GM19468 (cell line): Measurements from ENCODE around the gene FGF3.

Source experiments
- ATAC-seq: cut with Tn5 transposase; IDR thresholded peaks from one replicate; pipeline ENCODE4 v1.9.1; 2021; ENCODE audit warnings: mild to moderate bottlenecking, moderate library complexity, moderate number of reproducible peaks; ENCODE audit not compliant: unreplicated experiment; ENCODE audit errors: extremely low read depth

Gene FGF3

DNA sequence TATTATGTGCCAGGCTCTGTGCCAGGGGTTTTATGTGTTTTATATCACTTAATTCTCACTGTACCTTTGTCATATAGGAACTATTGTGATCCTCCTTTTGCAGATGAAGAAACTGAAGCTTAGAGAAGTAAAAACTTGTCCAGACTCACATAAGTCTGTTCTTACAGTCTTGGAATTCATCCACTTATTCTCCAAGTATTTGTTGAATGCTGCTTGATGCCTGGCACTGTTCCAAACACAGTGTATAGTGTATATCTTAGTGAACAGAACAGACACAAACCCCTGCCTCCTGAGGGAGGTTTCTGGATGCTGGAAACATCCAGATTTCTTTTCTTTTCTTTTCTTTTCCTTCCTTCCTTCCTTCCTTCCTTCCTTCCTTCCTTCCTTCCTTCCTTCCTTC is 29.0 kb upstream of the FGF3 start:
- ATAC-seq: no peak

DNA sequence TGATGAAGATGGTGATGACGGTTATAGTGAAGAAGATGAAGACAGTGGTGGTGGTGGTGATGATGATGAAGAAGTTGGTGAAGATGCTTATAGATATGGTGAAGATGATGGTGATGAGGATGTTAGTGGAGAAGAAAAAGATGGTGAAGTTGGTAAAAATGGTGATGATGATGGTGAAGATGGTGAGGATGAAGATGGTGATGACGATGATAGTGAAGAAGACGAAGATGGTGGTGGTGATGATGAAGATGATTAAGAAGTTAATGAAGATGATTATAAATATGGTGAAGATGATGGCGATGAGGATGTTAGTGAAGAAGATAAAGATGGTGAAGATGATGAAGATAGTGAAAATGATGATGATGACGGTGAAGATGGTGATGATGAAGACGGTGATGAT is 25.2 kb upstream of the FGF3 start:
- no peak for ATAC-seq

DNA sequence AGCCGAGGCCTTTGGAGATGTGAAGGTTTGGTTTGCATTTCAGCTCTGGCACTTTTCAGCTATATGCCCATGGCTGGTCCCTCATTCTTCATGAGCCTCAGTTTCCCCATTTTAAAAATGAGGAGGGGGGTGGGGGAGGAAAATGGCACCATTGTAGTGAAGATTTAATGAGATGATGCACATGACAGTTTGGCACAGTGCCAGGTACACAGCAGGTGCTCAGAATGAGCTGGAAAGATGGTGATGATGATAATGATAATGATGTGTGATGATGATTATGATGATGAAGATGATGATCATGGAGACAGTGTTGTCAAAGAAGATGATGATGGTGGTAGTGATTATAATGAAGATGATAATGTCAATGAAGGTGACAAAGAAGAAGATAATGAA is 24.3 kb upstream of the FGF3 start:
- no peak for ATAC-seq

DNA sequence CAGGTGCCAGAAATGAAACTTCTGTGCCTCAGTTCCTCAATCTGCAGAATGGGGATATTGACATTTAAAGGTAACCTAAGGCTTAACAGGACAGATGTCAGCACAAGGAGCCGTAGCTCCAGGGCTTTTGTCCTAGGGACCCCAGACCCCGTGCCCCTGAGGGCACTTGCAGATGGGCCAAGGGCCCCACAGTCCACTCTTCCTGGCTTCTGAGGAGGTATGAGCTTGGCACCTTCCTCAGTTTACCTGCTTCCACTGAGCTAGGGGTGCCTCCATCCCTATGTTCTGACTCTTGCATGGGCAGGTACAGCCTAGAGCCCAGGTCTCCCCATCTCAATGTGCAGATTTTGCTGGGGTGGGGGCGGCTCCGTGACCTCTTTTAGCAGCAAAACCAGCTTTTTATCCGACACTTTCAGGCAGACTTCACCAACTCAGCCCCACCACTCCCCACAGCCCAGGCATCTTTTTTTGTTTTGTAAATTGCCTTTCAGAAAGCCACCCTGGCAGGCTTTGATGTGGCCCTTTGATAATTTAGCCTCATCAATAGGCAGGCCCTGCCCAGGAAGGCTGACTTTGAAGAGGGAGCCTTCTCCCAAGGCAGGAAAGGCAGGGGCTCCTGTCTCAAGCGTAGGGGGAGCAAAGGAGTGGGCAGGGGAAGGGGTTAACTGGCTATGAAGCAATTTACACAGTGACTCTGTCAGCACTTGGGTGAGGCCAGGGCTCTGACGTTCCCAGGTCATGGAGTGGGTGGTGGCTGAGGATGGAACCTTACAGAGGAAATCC is 23.7 kb upstream of the FGF3 start:
- no peak for ATAC-seq

DNA sequence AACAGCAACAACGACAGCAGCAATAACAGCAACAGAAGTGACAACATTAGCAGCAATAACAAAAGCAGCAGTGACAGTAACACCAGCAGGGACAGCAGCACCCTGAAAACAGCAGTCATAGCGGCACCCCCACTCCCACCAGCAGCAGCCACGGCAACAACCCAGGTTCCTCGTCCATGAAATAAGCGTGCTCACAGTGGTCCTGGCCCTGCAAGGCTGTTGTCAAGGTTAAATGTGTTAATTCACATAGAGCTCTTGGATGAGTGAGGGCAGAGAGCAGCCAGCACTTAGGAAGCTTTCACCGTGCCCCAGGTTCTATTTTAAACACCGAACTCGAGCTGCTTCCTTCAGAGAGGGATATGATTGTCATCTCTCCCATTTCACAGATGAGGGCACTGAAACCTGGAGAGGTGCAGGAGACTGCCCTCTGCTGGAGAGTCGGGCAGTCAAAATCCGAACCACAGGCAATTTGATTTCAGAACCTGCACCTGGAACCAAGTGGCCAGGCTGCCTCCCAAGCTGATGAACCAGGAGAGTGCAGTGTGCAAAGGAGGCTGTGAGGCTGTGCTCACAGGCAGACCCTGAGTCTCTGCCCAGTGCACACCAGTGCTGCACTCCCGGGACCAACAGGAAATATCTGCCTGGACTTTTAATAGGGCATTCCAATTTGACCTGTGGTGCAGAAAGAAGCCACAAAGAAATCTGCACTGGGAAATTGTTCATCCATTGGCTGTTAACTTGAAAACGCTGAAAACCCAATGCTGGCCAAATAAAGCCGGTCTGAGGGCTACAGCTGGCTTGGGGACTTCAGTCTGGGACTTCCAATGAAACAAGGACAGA is 22.9 kb upstream of the FGF3 start:
- no peak for ATAC-seq

DNA sequence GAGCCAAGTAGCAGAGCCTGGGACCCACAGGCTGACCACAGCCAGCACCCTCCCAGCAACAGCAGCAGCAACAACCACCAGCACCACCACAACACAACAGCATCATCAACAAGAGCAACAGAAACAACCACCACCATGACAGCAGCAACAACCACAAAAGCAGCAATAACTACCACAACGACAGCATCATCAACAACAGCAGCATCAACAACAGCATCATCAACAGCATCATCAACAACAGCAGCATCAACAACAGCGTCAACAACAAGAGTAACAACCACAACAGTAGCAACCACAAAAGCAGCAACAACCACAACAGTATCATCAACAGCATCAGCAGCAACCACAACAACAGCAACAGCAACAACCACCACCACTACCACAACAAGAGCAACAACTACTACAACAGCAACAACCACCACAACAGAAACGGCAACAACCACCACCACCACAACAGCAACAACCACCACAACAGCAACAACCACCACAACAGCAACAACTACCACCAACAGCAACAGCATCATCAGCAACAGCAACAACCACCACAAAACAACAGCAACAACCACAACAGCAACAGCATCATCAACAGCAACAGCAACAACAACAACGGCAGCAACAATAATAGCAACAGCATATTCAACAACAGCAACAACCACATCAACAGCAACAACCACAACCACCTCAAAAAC is 22.1 kb upstream of the FGF3 start:
- ATAC-seq: no peak

DNA sequence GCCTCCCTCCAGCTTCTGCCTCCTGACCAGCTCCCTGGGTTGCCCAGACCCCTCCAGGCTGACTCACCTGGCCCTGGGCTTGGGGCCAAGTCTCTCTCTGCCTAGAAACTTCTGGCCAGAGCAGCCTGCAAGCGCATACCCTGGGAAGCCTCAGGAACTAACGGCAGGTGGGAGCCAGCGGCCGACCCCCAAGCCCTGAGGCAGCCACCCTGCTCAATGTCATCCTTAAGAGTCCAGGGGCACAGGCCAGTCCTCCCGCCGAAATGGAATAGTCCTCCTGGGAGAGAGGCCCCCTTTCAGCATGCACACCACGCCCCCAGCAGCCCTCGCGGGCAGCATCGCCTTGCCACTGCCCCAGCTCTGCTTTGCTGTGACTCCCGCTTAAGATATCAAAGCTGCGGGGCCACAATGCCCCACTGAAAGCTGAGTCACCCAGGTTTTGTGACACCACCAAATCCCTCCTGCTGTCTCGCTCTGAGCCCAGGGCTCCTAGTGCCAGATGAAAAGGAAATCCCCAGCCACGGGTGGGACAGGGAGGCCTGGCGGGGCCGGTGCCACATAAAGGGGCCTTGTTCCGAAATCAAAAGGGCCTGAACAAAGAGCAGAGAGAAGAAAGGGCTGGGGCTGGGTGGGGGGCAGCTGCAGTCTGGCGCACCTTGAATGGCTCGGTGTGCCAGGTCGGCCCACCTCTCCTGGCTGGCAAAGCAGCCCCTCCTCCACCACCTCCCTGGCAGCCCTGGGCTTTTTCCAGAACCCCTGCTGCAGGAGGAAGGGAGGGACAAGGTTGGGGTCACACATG is 21.4 kb upstream of the FGF3 start:
- no peak for ATAC-seq

DNA sequence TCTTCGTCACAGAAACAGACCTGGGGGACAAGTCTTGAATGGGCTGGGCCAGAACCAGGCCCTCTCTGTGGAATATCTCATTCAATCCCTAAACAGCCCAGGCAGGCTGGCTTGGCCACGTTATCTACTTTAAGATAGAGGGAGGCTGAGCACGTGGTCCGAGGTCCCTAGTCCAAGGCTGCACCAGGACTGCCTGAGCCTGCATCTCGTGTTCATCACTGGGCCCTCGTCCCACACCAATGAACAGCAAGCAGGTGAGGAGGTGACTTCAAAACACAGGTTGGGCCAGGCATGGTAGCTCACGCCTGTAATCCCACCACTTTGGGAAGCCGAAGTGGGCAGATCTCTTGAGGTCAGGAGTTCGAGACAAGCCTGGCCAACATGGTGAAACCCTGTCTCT is 20.3 kb upstream of the FGF3 start:
- no peak for ATAC-seq

DNA sequence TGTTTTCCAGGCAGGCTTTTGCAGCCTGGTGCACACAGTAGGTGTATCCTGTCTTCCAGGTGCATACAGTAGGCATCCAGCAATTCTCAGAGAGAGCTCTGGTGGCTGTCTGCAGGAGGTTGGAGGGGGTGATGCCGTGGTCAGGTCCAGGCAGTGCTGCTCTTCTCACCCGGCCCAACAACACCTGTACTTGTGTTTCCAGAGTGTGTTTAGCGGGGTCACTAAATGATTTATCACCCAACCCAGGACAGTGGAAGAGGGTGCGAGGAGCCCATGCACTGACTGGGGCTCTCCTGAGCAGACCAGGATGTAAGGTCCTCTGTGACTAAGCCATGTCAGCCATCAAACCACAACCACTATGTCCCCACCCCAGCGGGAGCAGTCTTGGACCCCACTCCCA is 18.6 kb upstream of the FGF3 start:
- ATAC-seq: no peak

DNA sequence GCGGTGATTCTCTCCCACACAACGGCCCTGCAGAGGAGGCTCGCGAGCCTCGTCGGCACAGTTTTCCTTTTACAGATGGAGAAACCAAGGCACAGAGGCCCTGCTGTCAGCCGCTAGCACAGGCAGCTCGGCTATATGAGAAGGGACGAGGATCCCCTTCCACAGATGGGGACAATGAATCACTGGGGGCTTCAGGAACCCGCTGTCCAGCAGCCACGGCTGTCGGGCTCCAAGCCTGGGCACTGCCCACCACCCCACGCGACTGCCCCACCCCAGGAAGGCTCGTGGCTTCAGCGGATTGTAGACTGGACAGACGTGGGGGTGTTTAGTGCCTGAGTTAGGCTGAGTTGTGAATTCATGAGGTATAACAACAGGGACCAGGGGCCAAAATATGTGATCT is 17.2 kb upstream of the FGF3 start:
- no peak for ATAC-seq

DNA sequence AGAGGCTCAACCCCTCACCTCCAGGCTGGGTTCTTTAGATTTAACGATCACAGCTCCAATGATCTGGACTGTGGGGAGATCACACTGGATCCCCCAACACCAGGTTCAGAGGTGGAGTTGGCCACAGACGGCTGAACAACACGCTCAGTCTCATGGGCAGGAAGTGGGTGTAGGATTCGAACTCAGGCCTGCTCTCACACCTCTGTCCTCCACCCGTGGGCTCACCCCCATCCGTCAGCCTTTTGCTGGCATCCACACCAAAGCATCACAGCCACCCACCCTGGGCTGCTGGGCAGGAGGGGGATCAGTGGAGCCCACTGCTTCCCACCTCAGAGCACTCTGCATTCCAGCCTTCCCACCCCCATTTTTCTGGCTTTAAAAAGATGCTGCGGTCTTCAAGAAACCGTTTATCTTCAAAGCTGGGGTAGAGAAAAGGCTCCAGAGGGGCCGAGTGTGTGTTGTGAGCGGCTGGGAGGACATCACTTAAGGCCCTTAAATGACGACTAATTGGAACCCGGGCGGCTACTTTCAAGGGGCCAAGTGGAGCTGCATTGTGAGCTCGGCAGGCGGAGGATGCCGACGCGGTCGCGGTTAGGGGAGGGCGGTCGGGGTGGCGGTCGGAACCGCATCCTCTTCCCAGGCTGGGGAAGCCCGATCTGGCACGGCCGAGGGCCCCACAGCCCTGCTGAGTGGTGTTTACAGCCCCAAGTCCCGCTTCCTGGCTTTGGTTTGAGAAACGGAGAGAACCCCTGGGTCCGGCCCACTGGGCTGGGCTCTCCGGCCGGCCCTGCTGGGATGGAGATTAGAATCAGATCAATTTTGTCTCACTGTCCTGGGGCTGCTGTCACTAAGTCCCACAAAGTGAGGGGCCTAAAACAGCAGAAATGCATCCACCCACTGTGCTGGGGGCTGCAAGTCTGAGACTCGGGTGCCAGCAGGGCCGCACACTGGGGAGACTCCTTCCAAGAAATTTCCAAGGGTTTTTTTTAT is 15.9 kb upstream of the FGF3 start:
- no peak for ATAC-seq

DNA sequence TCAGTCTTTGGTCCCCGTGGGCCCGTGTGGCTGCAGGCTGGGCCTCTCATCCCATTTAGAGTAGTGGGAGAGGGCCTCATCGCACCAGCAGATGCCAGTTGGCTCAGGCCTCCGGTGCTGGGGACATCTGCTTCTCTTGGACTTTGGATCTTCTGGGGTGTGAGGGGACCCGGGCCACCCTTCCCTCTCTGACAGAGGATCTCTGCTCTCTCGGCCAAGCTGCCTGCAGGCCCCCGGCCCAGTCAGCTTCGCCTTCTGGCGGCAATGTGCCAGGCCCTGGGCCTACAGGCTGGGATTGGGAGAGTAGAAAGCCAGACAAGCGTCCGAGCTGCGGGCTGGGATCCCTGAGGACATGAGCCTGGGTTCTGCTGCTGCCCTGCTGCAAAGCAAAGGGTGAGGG is 15.0 kb upstream of the FGF3 start:
- no peak for ATAC-seq

DNA sequence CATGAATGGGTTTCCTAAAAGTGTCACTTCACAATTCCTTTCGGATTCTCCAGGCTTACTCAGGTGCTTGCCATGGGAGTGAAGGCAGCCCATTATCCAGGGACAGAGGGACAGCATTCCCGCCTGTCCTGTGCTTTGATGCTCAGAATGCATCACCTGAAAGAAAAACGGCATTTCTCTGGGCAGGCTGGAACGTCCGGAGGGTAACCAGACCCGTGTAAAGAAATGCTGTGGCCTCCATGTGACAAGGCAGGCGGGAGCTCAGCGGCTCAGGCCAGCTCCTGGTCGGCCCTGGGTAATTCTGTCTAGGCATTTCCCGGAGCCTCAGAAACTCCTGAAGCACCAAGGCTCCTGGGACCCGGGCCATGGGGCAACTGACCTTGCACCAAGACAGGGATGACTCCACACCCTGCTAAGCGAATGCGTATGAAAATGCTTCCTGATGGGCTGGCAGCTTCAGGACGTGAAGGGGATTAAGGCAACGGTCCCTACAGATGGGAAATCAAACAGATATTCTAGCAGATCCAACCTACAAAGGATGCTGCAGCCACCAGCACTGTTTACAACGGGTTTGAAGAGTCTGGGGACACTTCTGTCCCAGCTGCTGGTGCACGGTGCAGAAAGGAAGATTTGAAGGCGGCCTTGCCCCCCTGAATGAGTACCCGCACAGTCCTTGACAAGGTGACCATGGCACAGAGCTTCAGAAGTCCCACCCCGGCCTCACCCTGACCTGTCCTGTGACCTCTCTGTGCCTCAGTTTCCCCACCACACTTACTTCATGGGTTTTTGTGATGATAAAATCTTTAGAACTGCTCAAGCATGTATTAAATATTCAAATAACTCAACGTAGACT is 13.6 kb upstream of the FGF3 start:
- no peak for ATAC-seq

DNA sequence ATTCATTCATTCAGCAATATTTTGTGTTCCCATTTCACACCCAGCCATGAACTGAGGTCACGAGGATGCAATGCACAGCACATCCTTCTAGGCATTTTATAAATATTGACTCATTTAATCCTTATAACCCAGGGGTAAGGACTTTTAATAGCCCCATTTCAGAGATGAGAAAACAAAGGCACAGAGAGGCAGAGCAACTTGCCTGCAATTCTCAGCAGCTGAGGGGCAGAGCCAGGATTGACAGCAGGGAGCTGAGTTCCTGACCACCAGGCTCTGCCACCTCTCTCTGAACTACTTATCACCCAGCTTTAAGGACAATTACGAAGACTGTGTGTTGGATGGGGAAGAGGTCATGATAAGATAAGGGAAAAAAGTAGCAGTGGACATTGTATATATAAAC is 12.8 kb upstream of the FGF3 start:
- no peak for ATAC-seq

DNA sequence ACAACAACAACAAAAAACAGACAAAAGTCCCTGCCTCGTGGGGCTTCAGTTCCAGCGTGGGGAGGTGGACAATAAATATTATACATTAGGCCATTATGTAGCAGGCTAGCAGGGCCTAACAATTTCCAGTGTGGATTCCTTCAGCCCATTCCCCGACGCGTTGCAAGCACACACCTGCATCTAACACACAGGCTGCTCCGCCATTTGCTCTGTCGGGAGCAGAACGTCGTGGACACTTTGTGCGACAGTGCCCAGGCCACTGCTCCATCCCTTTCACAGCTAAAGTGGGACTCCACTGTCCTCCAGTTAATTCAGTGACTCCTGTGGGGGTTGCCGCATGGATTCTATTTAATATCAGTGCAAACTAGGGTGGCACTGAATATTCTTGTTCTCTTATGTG is 10.9 kb upstream of the FGF3 start:
- no peak for ATAC-seq

DNA sequence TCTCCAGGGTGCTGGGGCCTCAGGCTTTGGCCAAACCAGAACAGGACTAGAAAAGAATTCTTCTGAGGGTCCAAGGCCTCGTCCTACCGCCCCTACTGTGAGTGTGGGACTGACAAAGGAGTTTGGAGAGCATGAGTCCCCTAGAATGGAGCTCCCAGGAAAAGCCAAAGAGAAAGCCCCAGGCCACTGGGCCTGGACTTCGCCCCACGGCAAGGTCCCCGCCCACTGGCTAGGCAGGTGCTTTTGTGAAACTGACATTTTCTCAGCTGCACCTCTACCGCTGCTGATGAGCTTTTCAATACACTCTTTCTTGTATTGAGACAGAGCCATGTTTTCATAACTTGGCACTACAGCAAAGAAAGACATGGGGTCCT is 9.7 kb upstream of the FGF3 start:
- no peak for ATAC-seq

DNA sequence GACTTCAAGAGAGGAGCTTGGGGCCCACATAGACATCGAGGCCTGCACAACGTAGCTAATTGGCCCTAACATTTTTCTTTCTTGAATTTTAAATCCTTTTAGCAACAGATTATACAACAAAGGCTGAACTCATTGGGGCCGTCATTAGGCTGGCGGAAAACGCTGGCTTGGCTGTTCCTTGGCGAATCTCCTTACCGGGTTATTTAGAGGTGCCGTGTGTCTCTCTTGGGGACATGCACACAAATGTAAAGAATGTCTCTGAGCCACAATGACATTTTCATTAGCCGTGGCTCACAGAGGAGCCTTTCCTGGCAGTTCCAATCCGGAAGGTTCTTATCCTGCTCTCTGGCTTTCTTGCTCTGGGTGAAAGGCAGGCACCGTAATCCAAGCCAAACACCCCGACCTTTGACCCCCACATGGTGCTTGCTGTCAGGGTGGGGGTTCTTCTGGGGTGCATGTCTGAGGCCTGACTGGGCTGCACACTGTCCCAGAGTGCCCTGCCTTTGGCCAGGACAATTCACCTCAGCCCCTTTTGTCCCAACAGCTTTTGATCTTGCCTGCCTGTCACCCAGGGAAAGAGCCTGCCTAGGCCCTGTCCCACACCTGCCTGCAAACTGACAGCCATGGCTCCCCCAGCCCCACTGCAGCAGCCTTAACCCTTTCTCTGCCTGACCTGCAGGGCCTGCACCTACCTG is 9.2 kb upstream of the FGF3 start:
- ATAC-seq: no peak

DNA sequence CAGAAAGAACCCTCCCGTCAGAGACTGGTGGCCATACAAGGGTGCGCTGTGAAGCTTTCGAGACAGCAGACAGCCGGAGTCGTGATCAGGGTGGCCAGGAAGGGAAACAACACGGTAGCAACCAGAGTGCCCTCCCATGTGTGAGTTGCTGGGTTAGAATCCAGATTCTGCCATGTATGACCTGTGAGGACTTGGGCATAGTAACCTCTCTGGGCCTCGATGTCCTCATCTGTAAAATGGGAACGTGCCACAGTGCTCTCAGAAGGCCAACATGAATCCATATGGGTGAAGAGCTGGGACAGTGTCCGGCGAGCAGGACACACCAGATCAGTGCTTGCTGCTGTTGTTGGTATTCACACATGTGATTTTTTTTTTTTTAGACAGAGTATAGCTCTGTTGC is 7.6 kb upstream of the FGF3 start:
- ATAC-seq: no peak
